T47D (cell line): Measurements from ENCODE around the gene NAALADL1.

Experiments
- DNase-seq, 2 experiments: peaks; one replicate each; pipeline versions ENCODE4 v3.0.0 to v3.0.0-alpha.2; 2011 to 2012; ENCODE audit warnings: low read depth in 1 of 2, low spot score in 1 of 2
- JUND ChIP-seq: IDR thresholded peaks from 2 replicates; pipeline ENCODE4 v1.6.1; 2012; ENCODE audit warnings: low read depth
- in situ Hi-C: cut with HindIII; loops from 2 replicates; pipeline ENCODE4 v1.10.0; 2016; ENCODE audit warnings: low sequenced_read_pairs, low pct_unique_long_range_greater_than_20kb

NAALADL1 gene

DNA sequence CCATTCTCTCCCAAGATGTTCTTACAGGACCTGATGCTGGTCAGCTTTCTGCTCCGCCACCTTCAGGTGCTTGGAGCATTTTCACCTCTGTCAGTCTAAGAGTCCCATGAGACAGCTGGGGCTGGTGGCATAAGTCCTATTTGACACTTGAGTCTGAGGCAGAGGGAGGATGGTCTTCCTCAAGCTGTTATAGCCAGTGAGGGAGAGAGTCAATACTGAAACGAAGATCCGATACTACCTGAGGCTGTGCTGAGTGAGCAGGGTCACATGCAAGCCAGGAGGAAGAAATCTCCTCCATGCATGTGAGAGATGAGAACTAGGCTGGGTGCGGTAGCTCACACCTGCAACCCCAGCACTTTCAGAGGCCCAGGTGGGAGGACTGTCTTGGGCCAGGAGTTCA lies 31.3 kb upstream of the NAALADL1 start:
- DNase-seq, result no peak
- in situ Hi-C loops, result no loop called here
- TF ChIP-seq JUND, result no peak

DNA sequence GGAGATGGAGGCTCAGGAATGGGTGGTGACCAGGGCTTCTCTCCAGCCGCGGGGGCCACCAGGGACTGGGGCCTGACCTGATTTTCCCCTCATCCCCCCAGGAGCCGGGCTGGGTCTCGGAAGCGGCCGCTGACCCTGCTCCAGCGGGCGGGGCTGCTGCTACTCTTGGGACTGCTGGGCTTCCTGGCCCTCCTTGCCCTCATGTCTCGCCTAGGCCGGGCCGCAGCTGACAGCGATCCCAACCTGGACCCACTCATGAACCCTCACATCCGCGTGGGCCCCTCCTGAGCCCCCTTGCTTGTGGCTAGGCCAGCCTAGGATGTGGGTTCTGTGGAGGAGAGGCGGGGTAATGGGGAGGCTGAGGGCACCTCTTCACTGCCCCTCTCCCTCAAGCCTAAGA lies 29.5 kb upstream of the NAALADL1 start:
- in situ Hi-C loops, result no loop called here
- no peak for TF ChIP-seq JUND
- DNase-seq, result no peak

DNA sequence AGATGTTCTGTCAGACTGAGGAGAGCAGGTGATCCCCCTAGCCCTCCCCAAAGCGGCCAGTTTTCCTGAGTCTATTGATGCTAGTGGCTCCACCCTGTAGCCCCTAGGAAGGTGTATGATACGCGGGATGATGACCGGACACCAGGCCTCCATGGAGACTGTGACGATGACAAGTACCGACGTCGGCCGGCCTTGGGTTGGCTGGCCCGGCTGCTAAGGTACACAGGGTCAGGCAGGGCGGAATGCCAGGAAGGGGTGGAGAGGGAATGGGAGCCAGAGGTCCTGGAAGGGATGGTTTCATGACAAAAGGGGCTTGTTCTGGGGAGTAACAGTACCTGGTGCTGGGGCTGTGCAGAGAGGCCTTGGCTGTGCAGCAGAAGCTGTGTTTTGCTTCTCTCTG lies 28.9 kb upstream of the NAALADL1 start:
- DNase-seq, result no peak
- TF ChIP-seq JUND, result no peak
- in situ Hi-C loops, result no loop called here

DNA sequence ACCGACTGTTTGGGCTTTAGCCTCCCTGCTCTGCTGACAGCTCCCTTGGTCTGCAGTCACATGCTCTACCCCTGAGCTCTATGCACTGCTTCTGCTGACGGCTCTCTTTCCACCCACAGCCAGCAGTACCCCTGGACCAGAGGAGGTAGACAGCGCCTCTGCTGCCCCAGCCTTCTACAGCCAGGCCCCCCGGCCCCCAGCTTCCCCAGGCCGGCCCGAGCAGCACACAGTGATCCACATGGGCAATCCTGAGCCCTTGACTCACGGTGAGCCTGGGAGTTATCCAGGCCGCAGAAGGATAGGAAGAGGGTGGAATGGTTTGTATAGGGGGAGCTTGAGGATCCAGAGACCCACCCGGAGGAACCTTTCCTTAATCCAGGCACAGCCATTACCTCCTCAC lies 28.5 kb upstream of the NAALADL1 start:
- in situ Hi-C loops, result no loop called here
- TF ChIP-seq JUND, result no peak
- DNase-seq, result no peak

DNA sequence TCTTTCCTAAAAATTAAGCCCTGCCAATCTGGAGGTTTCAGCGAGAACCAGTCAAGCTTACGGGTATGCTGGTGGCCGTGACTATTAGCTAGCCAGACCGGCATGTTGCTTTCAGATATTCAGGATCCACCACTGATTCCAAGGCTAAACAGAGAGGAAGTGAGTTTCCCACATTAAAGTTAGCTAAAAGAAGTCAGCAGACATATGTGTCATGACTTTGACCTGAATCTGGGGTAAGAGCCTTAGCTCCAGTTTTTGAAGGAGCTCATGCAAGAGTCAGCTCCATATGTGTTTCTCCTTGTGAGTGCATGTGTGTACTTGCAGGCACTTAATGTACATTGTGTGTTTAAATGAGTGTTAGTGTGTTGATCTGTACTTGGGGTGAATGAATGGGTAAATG lies 27.1 kb upstream of the NAALADL1 start:
- no peak for TF ChIP-seq JUND
- no peak for DNase-seq
- in situ Hi-C loops, result no loop called here

DNA sequence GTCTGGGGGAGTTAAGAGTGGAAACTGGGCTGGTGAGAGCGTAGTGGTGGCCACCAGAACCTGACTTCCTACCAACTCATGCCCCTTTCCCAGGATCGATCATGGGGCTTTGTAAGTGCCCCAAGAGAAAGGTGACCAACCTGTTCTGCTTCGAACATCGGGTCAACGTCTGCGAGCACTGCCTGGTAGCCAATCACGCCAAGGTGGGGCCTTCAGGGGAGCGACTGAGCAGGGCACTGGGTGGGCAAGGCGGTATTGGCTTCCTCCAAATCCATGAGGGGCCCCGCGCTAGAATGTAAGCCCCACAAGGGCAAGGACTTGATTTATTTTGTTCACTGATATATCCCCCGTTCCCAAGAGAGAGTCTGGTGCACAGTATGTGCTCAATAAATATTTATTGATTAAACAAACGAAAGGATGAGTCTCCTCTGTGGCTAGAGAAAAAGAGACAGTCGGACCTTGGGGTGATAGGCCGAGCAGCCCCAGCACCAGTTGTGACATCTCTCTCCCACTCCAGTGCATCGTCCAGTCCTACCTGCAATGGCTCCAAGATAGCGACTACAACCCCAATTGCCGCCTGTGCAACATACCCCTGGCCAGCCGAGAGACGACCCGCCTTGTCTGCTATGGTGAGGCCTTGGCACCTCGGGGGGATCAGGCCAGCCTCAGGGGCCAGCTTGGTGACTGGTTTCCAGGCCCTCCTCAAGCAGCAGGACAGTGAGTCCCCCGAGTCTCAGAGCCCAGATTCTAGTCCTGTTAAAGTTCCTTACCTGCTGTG lies 26.4 kb upstream of the NAALADL1 start:
- in situ Hi-C loops, result no loop called here
- no peak for TF ChIP-seq JUND
- no peak for DNase-seq

DNA sequence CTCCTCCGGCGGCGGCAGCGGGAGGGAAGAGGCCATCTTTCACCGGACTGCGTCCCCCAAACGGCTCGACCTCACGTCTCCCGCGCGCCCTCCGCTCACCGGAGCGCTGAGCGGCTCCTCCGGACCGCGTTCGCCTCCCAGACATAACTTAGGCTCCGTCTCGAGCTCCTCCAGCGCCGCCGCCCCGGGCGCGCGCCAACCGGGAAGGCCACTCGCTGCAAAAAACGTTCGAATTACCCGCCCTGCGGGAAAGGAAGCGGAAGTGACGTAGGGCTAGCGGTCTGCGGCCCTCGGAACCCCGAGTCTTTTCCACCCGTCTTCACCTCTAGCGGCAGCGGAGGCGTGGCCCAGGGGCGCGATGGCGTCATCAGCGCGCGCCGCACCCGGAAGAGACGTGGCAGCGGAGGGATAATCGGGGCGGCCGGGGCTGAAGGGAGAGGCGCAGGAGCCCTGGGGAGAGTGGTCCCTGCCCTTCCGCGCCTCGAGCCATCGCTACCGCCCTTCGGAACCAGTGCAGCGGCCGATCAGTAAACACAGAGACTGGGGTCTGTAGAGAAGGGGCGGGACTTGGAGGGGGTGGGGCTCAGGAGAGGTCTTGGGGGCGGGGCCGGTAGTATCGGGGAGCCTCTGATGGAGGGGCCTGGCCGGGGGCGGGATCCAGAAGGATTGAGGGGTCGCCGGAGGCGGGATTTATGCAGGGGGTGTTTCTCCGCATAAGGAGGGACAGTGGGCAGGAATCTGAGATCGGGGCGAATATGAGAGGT lies 25.7 kb upstream of the NAALADL1 start, which contains the start of the genes CDCA5 and ZFPL1:
TSS of gene CDCA5 (minus strand) at position 207 of the 764 bp plus-strand sequence. CDS start at position 145, 62 bp downstream.
TSS of gene ZFPL1 (plus strand) at position 389 of the 764 bp plus-strand sequence. CDS start 477 bp downstream, outside the sequence.
- peak; percentile 99 for DNase-seq

DNA sequence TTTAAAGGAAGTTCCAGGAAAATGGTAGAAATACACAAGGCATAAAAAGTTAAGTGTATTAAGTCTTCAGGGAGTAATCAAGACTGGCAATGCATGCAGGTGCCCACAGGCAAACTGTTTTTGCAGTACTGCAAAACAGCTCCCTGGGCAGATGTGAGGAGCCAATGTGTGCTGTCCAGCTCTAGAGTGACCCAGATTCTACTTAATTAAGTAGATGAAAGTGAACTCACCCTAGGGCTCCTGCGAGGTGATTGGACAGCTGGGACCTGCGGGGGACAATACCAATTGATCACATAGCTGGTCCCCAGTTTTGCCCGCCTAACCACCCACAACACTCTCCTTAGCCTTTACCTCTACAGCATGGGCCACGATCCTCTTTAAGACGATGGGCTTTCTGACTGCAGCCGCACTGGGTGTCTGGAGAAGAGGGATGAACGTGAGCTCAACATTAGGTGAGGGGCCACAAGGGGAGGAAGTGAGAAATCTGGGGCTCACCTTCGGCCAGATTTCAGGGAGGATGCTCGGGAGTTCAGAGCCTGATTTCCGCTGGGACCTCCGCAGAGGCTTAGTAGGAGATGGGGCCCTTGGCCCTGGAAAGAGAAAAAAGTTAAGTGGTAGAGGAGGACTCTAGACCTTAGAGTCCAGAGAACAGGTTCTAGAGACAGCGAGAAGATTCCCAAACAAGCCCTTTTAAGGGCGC lies 24.9 kb upstream of the NAALADL1 start:
- no peak for TF ChIP-seq JUND
- in situ Hi-C loops, result no loop called here
- no peak for DNase-seq

More for the DNA sequence above, 25.7 kb upstream of the NAALADL1 start, which contains the start of the genes CDCA5 and ZFPL1:
- no peak for TF ChIP-seq JUND
- in situ Hi-C loops, result no loop called here

DNA sequence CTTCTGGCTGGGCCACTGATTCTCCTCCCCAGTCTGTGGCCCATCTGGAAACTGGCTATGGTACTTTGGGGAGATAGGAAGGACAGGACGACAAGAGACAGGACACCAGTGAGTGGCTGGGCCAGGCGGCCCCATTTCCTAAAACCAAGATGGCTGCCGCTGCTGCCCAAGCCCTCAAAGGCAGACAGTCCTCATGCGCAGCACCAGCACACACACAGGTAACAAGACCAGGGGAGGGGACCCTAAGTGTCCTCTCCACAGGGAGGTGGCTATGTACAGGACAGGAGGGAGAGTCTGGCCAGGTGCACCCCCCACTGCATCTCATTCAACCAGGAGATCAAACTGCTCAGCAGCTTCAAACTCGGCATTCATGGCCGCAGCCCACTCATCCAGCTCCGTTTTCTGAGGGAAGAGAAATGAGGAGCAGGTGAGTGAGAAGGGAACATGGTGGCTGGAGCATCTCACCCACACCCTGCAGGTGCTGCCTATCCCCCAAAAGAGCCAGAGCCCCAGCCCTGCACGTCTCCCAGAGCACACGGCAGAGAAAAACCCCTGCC lies 20.5 kb upstream of the NAALADL1 start:
- TF ChIP-seq JUND, result no peak

DNA sequence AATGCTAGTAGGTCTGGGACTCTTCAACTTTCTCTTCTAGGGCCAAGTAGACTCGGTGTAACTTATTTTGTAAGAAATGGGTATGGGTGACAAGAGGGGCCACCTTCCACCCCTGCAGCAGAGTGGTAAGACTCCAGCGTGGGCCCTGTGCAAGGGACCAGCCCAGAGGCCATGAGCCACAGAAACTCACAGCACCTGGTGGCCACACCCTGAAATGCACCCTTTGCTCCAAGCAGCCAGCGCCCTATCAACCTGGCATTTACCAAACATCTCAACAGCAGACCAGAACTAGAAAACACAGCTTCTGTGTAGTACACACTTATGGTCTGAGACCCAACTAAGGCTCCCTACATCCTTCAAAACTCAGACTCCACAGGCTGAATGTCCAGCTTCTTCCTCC lies 19.8 kb upstream of the NAALADL1 start:
- in situ Hi-C loops, result no loop called here
- DNase-seq, result peak; percentile 52 to 71
- no peak for TF ChIP-seq JUND

More for the DNA sequence above, 20.5 kb upstream of the NAALADL1 start:
- no peak for DNase-seq
- in situ Hi-C loops, result no loop called here

DNA sequence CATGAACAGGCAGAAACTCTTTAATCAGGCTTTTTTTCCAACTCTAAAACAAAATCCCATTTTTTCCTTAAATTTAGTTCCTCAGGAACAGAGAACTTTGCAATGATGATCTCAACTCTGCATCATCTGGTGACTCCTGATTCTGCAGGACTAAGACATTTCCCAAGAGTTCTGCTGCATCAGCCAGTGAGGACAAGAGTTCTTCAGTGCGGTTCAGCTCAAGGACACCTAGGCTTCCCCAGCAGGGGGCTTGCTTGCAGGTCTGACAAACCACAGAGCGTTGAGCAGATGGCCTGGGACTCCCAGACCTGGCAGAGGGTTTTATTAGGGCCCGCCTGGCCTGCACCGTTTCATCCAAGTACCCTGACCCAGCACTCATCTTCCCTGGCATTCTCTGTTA lies 19.1 kb upstream of the NAALADL1 start:
- in situ Hi-C loops, result no loop called here
- no peak for DNase-seq
- TF ChIP-seq JUND, result no peak

DNA sequence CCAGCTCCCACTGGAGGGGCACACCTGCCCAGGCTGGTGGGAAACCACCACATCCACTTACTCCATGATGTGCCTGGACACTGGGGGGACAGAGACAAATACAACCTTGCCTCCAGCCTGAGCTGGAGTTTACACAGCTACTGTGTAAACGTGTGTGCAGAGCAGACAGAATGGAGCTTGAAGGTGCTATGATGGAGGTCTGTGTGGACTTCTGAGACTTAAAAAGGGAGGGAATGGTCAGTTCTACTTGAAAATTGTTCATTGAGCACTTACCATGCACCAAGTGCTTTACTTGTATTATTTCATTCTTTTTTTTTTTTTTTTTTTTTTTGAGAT lies 14.2 kb upstream of the NAALADL1 start:
- TF ChIP-seq JUND, result no peak
- in situ Hi-C loops, result no loop called here
- DNase-seq, result no peak
